ENCODE data around the gene ZNHIT1. TPM values are rescaled to one million over a fixed set of nuclear protein-coding genes. Genes with fewer than 3 reads are reported as not detected.
A peak's percentile ranks its signal among the peaks of the same experiment; 100 is the strongest.
"Not testable (repeated sequence)": the region's sequence is repeated elsewhere in the genome, so short reads cannot be mapped to it uniquely, and the experiment has no call there.

Gene ZNHIT1
- total RNA-seq, 1 donor from 2014 or later: 50.1 TPM

DNA sequence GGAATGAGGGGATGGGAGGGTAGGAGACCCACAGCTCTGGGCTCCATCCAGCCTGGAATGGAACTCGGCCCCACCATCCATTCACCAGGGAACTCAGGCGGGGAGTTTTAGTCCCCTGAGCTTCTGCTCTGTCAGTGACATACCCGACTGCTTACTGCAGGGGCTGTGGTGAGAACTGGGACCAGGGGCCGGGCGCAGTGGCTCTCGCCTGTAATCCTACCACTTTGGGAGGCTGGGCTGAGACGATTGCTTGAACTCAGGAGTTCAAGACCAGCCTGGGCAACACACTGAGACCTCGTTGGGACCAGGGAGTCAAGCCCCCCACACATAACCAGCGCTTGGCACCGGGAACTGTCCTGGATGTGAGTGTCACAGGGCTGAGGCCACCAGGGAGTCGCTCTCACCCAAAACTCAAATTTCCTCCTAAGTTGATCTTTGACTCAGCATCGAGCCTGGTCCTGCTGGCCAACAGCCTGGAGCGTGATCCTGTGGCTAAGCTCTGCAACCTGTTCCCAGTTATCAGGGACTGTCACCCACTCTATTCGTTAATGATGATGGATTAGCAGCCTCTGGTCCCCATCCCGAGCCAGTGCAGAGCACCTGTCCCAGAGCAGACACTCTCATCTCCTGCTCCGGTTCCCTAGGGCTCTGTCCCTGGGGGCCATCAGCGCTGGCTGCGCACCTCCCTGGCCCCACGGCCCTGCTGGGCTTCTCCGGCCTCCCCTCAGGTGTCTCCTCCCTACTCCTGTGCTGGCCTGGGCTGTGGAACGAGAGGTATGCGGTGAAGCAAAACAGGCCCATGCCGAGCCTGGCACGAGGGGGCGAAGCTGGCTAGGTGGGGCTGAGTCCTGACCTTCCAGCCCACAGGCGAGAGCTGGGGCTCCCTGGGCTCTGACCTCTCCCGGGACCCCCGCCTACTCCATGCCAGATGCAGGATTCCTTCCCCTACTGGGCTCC lies 20.5 kb downstream of the ZNHIT1 start:
- intact Hi-C loops (cut with DNase I): no loop called here
- DNase-seq (ENCODE audit: low spot score): no peak

DNA sequence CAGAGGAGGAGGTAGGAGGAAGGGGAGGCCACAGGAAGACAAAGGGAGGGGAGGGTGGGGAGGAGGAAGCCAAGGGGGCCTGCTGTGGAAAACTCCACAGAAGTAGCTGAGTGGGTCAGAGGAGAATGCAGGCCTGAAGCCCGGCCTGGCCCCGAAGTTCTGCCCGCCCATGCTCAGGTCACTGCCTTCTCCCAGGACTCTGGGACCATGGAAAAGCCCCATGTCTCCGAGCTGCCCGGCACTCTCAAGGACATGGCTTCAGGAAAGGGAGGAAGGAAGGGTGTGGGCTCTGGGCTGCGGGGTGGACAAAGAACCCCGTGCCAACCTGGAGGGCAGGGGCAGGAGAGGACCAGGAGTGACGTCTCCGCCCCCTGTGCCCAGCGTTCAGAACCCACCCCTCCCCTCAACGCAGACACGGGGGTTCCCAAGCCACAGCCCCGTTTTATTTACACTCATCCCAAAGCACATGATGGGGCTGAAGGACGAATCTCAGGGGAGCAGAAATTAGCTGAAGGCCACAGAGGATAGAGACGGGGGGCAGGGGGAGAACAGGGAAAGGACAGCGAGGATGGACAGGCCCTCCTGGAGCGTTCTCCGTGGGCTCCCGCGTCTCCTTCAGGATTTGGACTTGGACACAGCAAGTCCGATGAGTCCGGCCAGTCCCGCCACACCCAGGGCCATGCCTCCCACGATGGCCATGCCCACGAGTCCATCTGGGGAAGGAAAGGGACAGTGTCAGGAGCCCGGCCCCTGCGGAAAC lies 21.4 kb downstream of the ZNHIT1 start:
- intact Hi-C loops (cut with DNase I): no loop called here
- DNase-seq (ENCODE audit: low spot score): no peak

DNA sequence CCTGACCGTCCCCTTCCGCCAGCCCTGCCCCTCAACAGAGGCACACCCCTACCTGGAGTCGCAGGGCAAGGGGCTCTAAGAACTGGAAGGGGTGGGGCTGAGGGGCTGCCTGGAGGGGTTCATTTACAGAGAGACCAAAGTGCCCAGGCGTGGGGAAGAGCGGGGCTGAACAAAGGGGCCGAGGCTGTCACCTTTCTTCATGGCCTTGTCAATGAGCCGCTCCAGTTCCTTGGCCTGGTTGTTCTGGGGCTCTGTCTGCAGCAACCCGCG lies 21.9 kb downstream of the ZNHIT1 start:
- intact Hi-C loops (cut with DNase I): loop anchor here (5.0 kb wide), 1 partner anchor 42 kb away; no protein-coding TSS in a partner anchor
- no peak for DNase-seq (ENCODE audit: low spot score)

DNA sequence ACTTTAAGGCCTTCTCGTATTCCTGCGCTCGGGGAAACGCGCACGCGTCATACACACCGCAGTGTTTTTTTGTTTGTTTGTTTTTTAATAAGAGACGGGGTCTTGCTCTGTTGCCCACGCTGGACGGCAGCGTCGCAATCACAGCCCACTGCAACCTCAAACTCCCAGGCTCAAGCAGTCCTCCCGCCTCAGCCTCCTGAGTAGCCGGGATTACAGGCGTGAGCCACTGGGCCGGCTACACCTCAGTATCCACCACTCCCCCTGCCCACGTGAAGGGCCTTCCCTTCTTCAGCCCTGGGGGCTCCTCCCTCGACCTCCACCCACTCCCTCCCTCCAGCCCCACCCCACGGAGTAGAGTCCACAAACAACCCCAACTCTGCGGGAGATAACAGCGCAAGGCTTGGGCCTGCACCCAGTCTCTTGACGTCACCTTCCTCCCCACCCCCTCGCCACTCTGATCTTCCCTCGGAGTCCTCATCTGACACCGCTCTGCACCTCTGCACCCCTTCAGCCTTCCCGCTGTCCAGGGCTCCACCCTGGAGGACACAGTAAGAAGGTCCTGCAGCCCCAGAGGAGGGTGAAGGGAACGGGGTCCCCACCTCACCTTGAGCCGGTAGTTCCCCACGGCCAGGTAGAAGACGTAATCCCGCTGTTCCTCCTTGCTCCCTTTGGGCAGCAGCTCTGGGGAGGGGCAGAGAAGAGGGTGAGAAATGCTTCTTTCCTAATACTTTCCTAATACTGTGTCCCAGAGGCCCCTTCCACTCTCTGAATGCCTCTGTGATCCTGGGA lies 22.5 kb downstream of the ZNHIT1 start:
- no peak for DNase-seq (ENCODE audit: low spot score)
- intact Hi-C loops (cut with DNase I): loop anchor here (5.0 kb wide), 1 partner anchor 42 kb away; no protein-coding TSS in a partner anchor

DNA sequence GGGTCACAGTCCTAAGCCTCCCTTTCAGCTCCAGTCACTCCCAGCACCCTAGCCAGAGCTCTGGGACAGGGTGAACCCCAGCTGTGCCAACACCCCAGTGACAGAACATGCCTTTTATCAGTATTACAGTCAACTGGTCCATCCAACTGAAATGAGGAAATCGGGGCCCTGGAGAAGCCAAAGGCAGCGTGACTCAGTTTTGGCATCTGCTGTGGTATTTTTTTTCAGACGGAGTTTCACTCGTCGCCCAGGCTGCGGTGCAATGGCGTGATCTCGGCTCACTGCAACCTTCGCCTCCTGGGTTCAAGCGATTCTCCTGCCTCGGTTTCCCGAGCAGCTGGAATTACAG lies 23.0 kb downstream of the ZNHIT1 start:
- DNase-seq (ENCODE audit: low spot score): no peak
- intact Hi-C loops (cut with DNase I): loop anchor here (5.0 kb wide), 1 partner anchor 41 kb away; no protein-coding TSS in a partner anchor

DNA sequence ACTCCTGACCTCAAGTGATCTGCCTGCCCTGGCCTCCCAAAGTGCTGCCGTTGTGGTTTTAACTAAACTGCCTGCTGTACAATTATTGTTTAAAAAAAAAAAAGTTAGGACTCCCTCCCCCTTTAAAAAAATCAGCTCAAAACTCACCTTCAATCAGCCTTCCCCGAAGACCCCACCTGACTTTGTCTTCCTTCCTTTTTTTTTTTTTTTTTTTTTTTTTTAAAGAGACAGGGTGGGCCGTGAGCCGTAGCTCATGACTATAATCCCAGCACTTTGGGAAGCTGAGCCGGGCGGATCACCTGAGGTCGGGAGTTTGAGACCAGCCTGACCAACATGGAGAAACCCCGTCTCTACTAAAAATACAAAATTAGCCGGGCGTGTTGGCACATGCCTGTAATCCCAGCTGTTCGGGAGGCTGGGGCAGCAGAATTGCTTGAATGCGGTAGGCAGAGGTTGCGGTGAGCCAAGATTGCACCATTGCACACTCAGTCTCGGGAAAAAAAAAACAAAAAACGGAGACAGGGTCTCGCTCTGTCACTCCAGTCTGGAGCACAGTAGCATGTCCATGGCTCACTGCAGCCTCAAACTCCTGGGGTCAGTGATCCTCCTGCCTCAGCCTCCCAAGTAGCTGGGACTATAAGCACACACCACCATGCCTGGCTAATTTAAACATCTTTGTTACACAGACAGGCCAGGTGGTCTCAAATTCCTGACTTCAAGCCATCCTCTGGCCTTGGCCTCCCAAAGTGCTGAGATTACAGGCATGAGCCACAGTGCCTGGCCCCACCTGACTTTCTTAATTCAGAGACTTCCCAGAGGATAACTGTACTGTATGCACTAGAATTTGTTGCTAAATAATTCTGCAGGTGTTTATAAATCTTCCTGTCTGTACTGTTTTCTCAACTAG lies 23.7 kb downstream of the ZNHIT1 start:
- no peak for DNase-seq (ENCODE audit: low spot score)
- intact Hi-C loops (cut with DNase I): loop anchor here (5.0 kb wide), 1 partner anchor 41 kb away; no protein-coding TSS in a partner anchor

DNA sequence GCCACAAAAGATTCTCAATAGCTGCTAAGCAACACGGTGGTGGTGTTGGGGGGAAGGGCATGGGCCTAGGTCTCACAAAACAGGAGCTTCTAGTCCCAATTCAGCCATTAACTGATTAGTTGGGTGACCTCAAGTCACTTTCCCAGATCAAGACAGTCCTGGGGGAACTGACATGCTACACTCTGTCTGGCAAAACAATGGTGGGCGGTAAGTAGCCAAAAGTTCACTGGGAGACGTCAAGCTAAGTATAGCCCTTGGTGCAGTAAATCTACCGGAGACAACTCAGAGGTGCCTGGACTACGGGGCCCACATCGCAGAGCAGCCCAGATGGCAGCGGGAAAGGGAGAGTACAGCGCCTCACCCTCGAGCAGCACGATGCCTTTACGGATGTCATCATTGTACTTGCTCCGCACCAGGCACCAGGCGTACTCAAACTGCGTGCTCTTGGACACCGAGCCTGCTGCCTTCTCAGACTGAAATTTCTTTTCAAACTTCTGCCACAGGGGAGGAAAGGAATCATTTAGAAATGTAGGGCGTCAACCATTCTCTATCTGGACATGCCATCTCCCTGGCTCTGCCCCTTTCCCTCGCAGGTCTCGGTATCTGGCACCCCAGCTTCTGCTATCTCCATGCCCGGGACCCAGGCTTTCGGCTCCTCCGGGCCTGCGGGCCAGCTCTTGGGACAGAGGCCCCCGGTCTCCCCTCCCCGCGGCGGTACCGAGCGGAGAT lies 25.8 kb downstream of the ZNHIT1 start:
- DNase-seq (ENCODE audit: low spot score): no peak
- intact Hi-C loops (cut with DNase I): loop anchor here (5.0 kb wide), 1 partner anchor 38 kb away; no protein-coding TSS in a partner anchor

DNA sequence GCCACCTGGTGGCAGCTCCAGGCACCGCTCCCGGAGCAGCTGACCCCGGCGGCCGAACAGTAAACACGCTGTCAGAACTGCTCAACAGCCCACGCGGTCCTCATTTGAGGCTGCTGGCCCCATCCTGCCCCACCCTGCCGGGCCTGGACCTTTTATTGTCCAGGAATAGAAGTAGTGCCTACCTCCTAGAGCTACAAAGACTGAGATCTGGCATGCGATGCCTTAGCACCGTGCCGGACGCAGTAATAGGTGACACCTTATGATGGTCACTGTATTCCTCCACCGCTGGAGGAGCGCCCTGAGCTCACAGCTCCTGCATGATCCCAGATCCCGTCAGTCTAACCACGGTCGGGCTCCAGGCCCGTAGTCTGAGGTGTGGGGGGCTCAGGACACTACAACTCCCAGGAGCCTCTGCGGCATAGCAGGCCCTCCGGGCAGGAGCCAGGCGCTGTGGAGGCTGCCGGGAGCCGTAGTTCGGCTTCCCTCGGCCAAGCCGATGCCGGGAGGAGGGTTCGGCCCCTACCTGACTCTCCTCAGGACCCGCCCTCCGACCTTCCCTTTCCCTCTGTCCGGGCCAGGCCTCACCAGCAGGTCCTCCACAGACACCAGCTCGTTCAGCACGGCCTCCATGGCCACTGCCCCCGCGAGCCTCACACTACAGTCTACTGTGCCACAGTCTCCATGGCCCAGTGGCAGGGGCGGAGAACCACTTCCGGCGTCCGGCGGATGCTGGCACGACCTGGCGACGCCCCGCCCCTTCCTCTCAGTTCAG lies 26.6 kb downstream of the ZNHIT1 start, which contains the start of gene FIS1:
Gene FIS1, minus strand, starts transcription at position 707 of the 772 bp plus-strand sequence. Its CDS starts 77 bp downstream, at position 630.
- peak; percentile 97 for DNase-seq (ENCODE audit: low spot score)
- intact Hi-C loops (cut with DNase I): loop anchor here (5.0 kb wide), 1 partner anchor 38 kb away; no protein-coding TSS in a partner anchor

DNA sequence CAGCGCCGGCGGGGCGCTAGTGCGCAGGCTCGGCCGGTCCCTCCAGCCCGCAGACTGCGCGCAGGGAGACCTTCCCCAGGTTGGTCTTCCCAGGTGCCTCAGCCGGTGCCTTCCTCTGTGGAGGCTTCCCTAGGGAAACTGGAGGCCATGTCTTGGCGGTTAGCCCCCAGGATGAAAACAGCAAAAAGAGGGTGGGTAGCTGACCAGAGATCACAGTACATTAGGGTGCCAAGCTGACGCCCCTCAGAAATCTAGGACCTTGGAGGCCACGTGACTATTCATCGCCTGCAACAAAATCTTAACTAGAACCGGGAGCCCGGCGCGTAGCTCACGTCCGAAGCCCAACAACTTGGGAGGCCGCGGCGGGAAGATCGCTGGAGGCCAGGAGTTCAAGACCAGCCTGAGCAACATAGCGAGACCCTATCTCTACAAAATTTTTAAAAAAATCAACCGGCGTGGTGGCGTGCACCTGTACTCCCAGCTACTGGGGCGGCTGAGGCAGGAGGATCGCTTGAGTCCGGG lies 27.2 kb downstream of the ZNHIT1 start:
- DNase-seq (ENCODE audit: low spot score): no peak
- intact Hi-C loops (cut with DNase I): no loop called here

DNA sequence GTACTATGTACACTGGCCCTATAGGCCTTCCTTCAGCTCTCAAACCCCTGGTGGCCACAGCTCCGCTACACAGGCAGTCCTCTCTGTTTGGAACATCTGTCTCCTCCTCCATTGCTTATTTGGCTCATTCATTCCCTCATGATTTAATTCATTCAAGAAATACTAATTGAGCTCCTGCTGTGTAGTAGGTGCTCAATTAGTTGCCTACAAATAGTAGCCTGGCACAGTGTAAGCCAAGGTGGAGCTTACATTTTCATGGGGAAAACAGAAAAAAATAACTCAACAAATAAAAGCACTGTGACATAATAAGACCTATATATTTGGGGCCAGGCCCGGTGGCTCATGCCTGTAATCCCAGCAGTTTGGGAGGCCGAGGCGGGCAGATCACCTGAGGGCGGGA lies 30.3 kb downstream of the ZNHIT1 start:
- no peak for DNase-seq (ENCODE audit: low spot score)
- intact Hi-C loops (cut with DNase I): no loop called here

DNA sequence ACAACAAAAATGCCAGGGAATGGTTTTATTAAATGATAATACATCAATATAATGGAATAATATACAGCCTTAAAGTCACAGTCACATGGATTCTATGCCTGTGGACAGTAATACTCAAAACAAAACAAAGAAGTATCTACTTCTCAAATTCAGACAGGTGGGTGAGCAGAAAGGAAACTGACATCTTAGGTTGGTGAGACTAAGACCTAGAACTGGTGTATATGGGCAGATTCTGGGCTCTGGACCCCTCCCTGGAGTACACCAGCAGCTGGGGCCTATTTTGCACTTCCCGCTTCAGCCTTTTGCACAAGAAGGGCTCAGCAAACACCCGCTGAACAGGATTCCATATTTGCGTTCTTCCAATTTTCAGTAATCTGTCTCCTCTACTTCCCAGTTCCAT lies 32.4 kb downstream of the ZNHIT1 start:
- intact Hi-C loops (cut with DNase I): loop anchor here (5.0 kb wide), 1 partner anchor 33 kb away; the partner anchor contains the start of genes PLOD3 and ZNHIT1
- no peak for DNase-seq (ENCODE audit: low spot score)

DNA sequence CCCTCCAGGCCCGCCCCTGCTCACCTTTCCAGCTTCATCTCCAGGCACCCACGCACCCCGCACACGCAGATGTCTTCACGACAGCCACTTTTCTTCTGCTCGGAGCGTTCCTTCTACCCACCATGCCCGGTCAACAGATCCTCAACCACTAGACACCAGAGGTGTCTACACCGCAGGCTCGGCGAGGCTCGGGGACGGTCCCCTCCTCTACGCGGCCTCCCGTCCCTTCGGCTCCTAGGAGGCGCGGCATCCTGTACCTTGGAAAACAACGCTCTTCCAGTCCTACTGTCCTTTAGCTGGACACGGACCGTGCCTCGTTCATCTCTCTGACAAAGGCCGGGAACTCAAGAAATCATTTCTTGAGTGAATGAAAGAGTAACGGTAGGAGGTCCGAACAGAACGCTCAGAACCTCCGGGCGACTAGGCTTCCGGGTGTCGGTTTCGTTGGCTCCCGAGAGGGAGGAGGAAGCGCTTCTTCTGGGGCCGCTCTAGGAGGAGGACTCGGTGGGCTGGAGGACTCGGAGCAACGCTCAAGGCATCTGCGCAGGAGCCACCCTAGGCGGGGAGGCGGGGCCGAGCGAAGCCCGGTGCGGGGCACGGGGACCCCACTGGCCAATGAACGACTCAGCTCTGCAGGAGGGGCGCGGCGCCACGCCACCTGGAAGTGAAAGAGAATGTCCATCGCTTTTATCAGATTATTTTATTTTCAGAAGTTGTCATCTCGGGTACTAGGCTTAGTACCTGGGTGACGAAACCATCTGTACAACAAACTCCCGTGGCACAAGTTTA lies 34.1 kb downstream of the ZNHIT1 start:
- intact Hi-C loops (cut with DNase I): loop anchor here (5.0 kb wide), 1 partner anchor 35 kb away; the partner anchor contains the start of genes PLOD3 and ZNHIT1
- DNase-seq (ENCODE audit: low spot score): peak; percentile 99

DNA sequence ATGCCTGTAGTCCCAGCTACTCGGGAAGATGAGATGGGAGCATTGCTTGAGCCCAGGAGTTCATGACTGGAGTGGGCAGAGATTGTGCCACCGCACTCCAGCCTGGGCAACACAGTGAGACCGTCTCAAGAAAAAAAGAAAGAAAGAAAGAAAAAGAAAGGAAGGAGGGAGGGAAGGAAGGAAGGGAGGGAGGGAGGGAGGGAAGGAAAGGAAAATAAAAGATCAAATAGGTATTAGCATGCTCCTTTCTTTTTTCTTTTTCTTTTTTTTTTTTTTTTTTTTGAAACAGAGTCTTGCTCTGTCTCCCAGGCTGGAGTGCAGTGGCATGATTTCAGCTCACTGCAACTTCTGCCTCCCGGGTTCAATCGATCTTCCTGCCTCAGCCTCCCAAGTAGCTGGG lies 35.2 kb downstream of the ZNHIT1 start:
- intact Hi-C loops (cut with DNase I): loop anchor here (5.0 kb wide), 1 partner anchor 36 kb away; the partner anchor contains the start of genes PLOD3 and ZNHIT1
- not testable (repeated sequence) for DNase-seq (ENCODE audit: low spot score)

DNA sequence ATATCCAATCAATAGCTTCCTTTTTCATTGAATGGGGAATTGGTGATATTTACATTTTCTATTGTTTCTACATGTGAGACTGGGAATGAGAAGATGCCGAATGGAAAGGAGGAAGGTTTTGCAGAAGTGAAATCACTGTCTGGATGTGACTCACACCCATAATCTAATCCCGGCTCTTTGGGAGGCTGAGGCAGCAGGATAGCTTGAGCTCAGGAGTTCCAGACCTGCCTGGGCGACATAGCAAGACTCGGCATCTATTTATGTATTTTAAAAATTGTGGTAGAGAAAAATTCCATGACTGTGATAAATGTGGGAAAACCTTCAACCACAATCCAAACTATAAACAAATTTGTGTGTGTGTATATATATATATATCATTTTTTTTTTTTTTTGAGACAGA lies 37.8 kb downstream of the ZNHIT1 start:
- intact Hi-C loops (cut with DNase I): no loop called here
- DNase-seq (ENCODE audit: low spot score): no peak

DNA sequence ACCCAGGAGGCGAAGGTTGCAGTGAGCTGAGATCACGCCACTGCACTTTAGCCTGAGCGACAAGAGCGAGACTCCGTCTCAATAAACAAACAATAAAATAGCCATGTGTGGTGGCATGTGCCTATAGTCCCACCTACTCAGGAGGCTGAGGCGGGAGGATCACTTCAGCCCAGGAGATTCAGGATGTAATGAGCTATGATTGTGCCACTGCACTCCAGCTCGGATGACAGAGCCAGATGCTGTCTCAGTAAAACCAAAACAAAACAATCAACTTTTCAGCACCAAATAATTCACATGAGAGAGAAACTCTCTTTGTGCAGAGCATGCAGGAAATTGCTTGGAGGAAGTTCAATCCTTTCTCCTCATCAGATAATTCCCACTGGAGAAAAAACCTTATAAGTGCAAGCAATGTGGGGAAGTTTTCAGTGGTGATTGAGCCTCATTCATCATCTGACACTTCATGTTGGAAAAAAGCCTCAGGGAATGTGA lies 40.3 kb downstream of the ZNHIT1 start:
- DNase-seq (ENCODE audit: low spot score): no peak
- intact Hi-C loops (cut with DNase I): no loop called here

Measured in cardiac septum (tissue), 1 donor.